Neural progenitor cell (in vitro differentiated cells): ENCODE data around the gene COL5A3. TPM values are rescaled to one million over a fixed set of nuclear protein-coding genes. Genes with fewer than 3 reads are reported as not detected.

ENCODE experiments used
- DNase-seq: peaks from one replicate; pipeline ENCODE4 v3.0.0-alpha.2; 2016; ENCODE audit warnings: low spot score
- H2AFZ ChIP-seq: fragments of 200-600 bp; sonication (generic); replicated peaks from 2 replicates; pipeline ENCODE4 v1.6.1; 2016; ENCODE audit warnings: antibody characterized with exemption
- H3F3A ChIP-seq: fragments of 200-600 bp; sonication (generic); 2 replicates; pipeline ENCODE4 v1.6.1; 2016; ENCODE audit warnings: antibody characterized with exemption, low read depth
- H3K27ac ChIP-seq: fragments of 200-600 bp; sonication (generic); 2 replicates; pipeline ENCODE4 v1.5.1; 2016; ENCODE audit warnings: mild to moderate bottlenecking
- H3K27me3 ChIP-seq: fragments of 200-600 bp; sonication (generic); 2 replicates; pipeline ENCODE4 v1.6.1; 2016; ENCODE audit warnings: mild to moderate bottlenecking, moderate library complexity
- H3K36me3 ChIP-seq: fragments of 200-600 bp; sonication (generic); 2 replicates; pipeline ENCODE4 v1.5.1; 2016
- H3K4me1 ChIP-seq: fragments of 200-600 bp; sonication (generic); 2 replicates; pipeline ENCODE4 v1.6.1; 2016; ENCODE audit warnings: mixed run types
- H3K4me2 ChIP-seq: fragments of 200-600 bp; sonication (generic); 2 replicates; pipeline ENCODE4 v1.6.1; 2016
- H3K4me3 ChIP-seq: fragments of 200-600 bp; sonication (generic); 2 replicates; pipeline ENCODE4 v1.5.1; 2016
- H3K79me2 ChIP-seq: fragments of 200-600 bp; sonication (generic); 2 replicates; pipeline ENCODE4 v1.6.1; 2016; ENCODE audit warnings: low read depth
- H3K9ac ChIP-seq: fragments of 200-600 bp; sonication (generic); 2 replicates; pipeline ENCODE4 v1.6.1; 2016
- H3K9me3 ChIP-seq: fragments of 200-600 bp; sonication (generic); 2 replicates; pipeline ENCODE4 v1.5.1; 2016; ENCODE audit warnings: low read depth
- H4K20me1 ChIP-seq: fragments of 200-600 bp; sonication (generic); 2 replicates; pipeline ENCODE4 v1.6.1; 2016; ENCODE audit warnings: low read depth
- H3K27ac Mint-ChIP-seq: 3 replicates; pipeline ENCODE4 v1.8.0; 2021; ENCODE audit warnings: mixed read lengths
- H3K27me3 Mint-ChIP-seq: 2 replicates; pipeline ENCODE4 v1.8.0; 2022; ENCODE audit warnings: low read depth, mild to moderate bottlenecking, inconsistent platforms, moderate library complexity, mixed read lengths; ENCODE audit not compliant: insufficient read depth
- H3K36me3 Mint-ChIP-seq: 3 replicates; pipeline ENCODE4 v1.8.0; 2021; ENCODE audit warnings: mixed read lengths
- H3K4me1 Mint-ChIP-seq: 3 replicates; pipeline ENCODE4 v1.8.0; 2021; ENCODE audit warnings: mixed read lengths
- H3K4me3 Mint-ChIP-seq: 3 replicates; pipeline ENCODE4 v1.8.0; 2021; ENCODE audit warnings: mild to moderate bottlenecking, moderate library complexity, mixed read lengths
- H3K9me3 Mint-ChIP-seq: 3 replicates; pipeline ENCODE4 v1.8.0; 2020; ENCODE audit warnings: mixed read lengths
- EZH2 ChIP-seq: fragments of 200-600 bp; sonication (generic); IDR thresholded peaks from 2 replicates; pipeline ENCODE4 v1.6.1; 2017; ENCODE audit warnings: antibody characterized with exemption, mild to moderate bottlenecking, moderate library complexity
- EZH2phosphoT487 ChIP-seq: fragments of 200-600 bp; sonication (generic); IDR thresholded peaks from 2 replicates; pipeline ENCODE4 v1.6.1; 2017; ENCODE audit warnings: antibody characterized with exemption
- total RNA-seq: library from RNA; depleted of rRNA; stranded (reverse); fragments of >200 nt; gene quantifications from 2 replicates; pipeline ENCODE4 v1.2.3, GENCODE V29; 2015; ENCODE audit warnings: low replicate concordance
- TF ChIP-seq, protein P1 (sequence below): fragments of 200-600 bp; sonication (generic); IDR thresholded peaks from 2 replicates; pipeline ENCODE4 v1.5.1; 2017; ENCODE audit warnings: antibody characterized with exemption, mild to moderate bottlenecking

Gene COL5A3
- total RNA-seq, 1 donor from 2014 or later, result not detected

DNA sequence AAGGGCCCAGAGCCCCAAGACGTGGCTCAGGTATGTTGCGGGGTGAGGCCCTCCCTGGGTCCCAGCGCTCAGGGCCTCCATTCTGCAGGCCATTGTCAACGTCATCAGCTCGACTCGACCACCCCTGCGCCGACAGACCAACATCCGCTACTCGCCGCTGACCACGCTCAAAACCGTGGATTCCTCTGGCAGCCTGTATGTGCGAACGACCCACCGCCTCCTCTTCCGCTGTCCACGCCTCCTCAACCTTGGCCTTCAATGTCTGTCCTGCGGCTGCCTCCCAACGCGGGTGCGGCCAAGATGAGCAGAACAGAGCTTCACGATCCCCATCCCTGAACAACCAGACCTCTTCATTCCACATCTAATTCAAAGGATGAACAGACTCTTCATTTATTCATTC, 11.1 kb upstream of the COL5A3 start:
- Histone ChIP-seq H3K27me3 (peaks cover 3% of the 10 kb centered on the region), H3K4me2 (no peak overlapping the region), H3K9ac (no peak overlapping the region), H3K36me3 (no peaks in the 10 kb centered on the region), H3K79me2 (no peaks in the 10 kb centered on the region), H3K4me1 (no peaks in the 10 kb centered on the region), H2AFZ (no peak overlapping the region), H3K27ac (no peak overlapping the region), H3K4me3 (no peak overlapping the region), H3F3A (no peaks in the 10 kb centered on the region), H4K20me1 (no peaks in the 10 kb centered on the region), H3K9me3 (no peaks in the 10 kb centered on the region)
- Mint-ChIP-seq H3K4me1 (no peaks in the 10 kb centered on the region), H3K9me3 (no peaks in the 10 kb centered on the region), H3K27ac (peak overlapping the region; percentile 4), H3K27me3 (peaks cover 17% of the 10 kb centered on the region), H3K36me3 (no peaks in the 10 kb centered on the region), H3K4me3 (no peak overlapping the region)
- TF ChIP-seq, protein P1, sequence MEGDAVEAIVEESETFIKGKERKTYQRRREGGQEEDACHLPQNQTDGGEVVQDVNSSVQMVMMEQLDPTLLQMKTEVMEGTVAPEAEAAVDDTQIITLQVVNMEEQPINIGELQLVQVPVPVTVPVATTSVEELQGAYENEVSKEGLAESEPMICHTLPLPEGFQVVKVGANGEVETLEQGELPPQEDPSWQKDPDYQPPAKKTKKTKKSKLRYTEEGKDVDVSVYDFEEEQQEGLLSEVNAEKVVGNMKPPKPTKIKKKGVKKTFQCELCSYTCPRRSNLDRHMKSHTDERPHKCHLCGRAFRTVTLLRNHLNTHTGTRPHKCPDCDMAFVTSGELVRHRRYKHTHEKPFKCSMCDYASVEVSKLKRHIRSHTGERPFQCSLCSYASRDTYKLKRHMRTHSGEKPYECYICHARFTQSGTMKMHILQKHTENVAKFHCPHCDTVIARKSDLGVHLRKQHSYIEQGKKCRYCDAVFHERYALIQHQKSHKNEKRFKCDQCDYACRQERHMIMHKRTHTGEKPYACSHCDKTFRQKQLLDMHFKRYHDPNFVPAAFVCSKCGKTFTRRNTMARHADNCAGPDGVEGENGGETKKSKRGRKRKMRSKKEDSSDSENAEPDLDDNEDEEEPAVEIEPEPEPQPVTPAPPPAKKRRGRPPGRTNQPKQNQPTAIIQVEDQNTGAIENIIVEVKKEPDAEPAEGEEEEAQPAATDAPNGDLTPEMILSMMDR, result no peak
- TF ChIP-seq EZH2phosphoT487 (no peak), EZH2 (no peak)
- DNase-seq, result no peak

DNA sequence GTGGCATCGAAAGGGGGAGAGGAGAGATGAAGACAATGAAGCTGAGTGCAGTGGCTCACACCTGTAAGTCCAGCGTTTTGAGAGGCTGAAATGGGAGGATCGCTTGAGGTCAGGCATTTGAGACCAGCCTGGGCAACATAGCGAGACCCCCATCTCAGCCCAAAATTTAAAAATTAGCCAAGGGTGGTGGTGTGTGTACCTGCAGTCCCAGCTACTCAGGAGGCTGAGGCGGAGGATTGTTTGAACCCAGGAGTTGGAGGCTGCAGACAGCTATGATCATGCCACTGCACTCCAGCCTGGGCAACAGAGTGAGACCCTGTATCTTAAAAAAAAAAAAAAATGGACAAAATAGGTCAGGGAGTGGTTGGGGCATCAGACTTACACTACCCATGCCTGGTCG, 10.5 kb upstream of the COL5A3 start:
- no peaks in the 10 kb centered on the region for H3K4me1 ChIP-seq
- H4K20me1 ChIP-seq, result no peaks in the 10 kb centered on the region
- no peak overlapping the region for H3K27ac ChIP-seq
- H3K79me2 ChIP-seq, result no peaks in the 10 kb centered on the region
- no peaks in the 10 kb centered on the region for H3F3A ChIP-seq
- no peaks in the 10 kb centered on the region for H3K27me3 ChIP-seq
- Mint-ChIP-seq H3K4me3 (no peak overlapping the region), H3K36me3 (no peaks in the 10 kb centered on the region), H3K27me3 (peaks cover 16% of the 10 kb centered on the region), H3K9me3 (no peaks in the 10 kb centered on the region), H3K27ac (no peak overlapping the region), H3K4me1 (no peaks in the 10 kb centered on the region)
- no peak overlapping the region for H3K9ac ChIP-seq
- TF ChIP-seq EZH2, result no peak
- TF ChIP-seq EZH2phosphoT487, result no peak
- TF ChIP-seq, protein P1, result no peak
- no peaks in the 10 kb centered on the region for H3K36me3 ChIP-seq
- no peak overlapping the region for H2AFZ ChIP-seq
- DNase-seq, result no peak
- H3K4me3 ChIP-seq, result no peak overlapping the region
- no peak overlapping the region for H3K4me2 ChIP-seq
- no peaks in the 10 kb centered on the region for H3K9me3 ChIP-seq

DNA sequence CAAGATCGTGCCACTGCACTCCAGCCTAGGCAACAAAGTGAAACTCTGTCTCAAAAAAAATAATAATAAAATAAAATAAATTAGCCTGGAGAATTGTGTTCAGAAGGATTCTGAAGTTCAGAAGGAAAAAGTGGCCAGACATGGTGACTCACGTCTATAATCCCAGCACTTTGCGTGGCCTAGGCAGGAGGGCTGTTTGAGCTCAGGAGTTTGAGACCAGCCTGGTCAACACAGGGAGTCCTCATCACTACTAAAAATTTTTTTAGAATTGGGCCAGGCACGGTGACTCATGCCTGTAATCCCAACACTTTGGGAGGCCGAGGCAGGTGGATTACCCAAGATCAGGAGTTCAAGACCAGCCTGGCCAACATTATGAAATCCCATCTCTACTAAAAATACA, 8.9 kb upstream of the COL5A3 start:
- Mint-ChIP-seq H3K4me3 (no peak overlapping the region), H3K27me3 (peaks cover 16% of the 10 kb centered on the region), H3K27ac (no peak overlapping the region), H3K4me1 (no peaks in the 10 kb centered on the region), H3K9me3 (no peaks in the 10 kb centered on the region), H3K36me3 (no peaks in the 10 kb centered on the region)
- H2AFZ ChIP-seq, result no peak overlapping the region
- no peaks in the 10 kb centered on the region for H3K9me3 ChIP-seq
- H3F3A ChIP-seq, result no peaks in the 10 kb centered on the region
- H3K27me3 ChIP-seq, result peaks cover 4% of the 10 kb centered on the region
- no peak overlapping the region for H3K27ac ChIP-seq
- H3K4me2 ChIP-seq, result no peak overlapping the region
- no peak for DNase-seq
- H3K79me2 ChIP-seq, result no peaks in the 10 kb centered on the region
- no peak overlapping the region for H3K9ac ChIP-seq
- H3K4me1 ChIP-seq, result no peaks in the 10 kb centered on the region
- no peaks in the 10 kb centered on the region for H3K36me3 ChIP-seq
- no peak overlapping the region for H3K4me3 ChIP-seq
- TF ChIP-seq, protein P1, result no peak
- TF ChIP-seq EZH2phosphoT487 (no peak), EZH2 (no peak)
- no peaks in the 10 kb centered on the region for H4K20me1 ChIP-seq

DNA sequence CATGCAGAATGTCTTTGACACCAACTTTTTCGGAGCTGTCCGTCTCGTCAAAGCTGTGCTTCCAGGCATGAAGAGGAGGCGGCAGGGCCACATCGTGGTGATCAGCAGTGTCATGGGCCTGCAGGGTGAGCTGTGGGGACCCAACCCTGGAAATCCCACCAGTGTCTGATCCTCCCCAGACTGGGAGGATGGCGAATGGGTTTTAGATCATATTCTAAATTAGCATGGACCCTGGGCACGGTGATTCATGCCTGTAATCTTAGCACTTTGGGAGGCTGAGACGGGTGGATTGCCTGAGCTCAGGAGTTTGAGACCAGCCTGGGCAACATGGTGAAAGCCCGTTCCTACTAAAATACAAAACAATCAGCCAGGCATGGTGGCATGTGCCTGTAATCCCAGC, 8.5 kb upstream of the COL5A3 start:
- no peaks in the 10 kb centered on the region for H3K9me3 Mint-ChIP-seq
- H3F3A ChIP-seq, result no peaks in the 10 kb centered on the region
- H3K9ac ChIP-seq, result no peak overlapping the region
- TF ChIP-seq EZH2, result no peak
- no peak for TF ChIP-seq EZH2phosphoT487
- TF ChIP-seq, protein P1, result no peak
- no peaks in the 10 kb centered on the region for H3K36me3 ChIP-seq
- H2AFZ ChIP-seq, result no peak overlapping the region
- H3K27ac Mint-ChIP-seq, result no peak overlapping the region
- peaks cover 8% of the 10 kb centered on the region for H3K27me3 ChIP-seq
- no peaks in the 10 kb centered on the region for H3K9me3 ChIP-seq
- no peak overlapping the region for H3K27ac ChIP-seq
- no peak for DNase-seq
- no peak overlapping the region for H3K4me2 ChIP-seq
- peaks cover 19% of the 10 kb centered on the region for H3K27me3 Mint-ChIP-seq
- H3K79me2 ChIP-seq, result no peaks in the 10 kb centered on the region
- no peak overlapping the region for H3K4me3 Mint-ChIP-seq
- H3K4me1 Mint-ChIP-seq, result no peaks in the 10 kb centered on the region
- H4K20me1 ChIP-seq, result no peaks in the 10 kb centered on the region
- H3K4me3 ChIP-seq, result no peak overlapping the region
- H3K36me3 Mint-ChIP-seq, result no peaks in the 10 kb centered on the region
- no peaks in the 10 kb centered on the region for H3K4me1 ChIP-seq
